AG04450 (cell line): Measurements from ENCODE around the gene KCNIP4. TPM values are rescaled to one million over a fixed set of nuclear protein-coding genes. Genes with fewer than 3 reads are reported as not detected.

Source experiments
- CTCF ChIA-PET: fragments of 300-600, 350-600 bp; formaldehyde crosslinking; extraction: SDS; loops from one replicate; lab custom pipeline; 2022; ENCODE audit warnings: antibody characterized with exemption, inconsistent platforms; lab: Charles Lee
- POLR2A ChIA-PET: fragments of 350-600 bp; formaldehyde crosslinking; extraction: SDS; loops from one replicate; lab custom pipeline; 2021; ENCODE audit warnings: antibody characterized with exemption, inconsistent platforms; lab: Yijun Ruan, JAX
- DNase-seq: peaks from one replicate; pipeline ENCODE4 v3.0.0-alpha.2; 2011; ENCODE audit warnings: low read depth, low spot score
- H3K27ac ChIP-seq: one replicate; pipeline ENCODE4 v1.5.1; 2012; ENCODE audit warnings: low read depth, low read length, control low read depth
- H3K27me3 ChIP-seq: one replicate; pipeline ENCODE4 v1.6.0; 2012; ENCODE audit warnings: low read length; ENCODE audit not compliant: control insufficient read depth, insufficient read depth
- H3K4me3 ChIP-seq: 2 replicates; pipeline ENCODE4 v1.5.1; 2011; ENCODE audit warnings: mild to moderate bottlenecking, low read depth, low read length, control low read depth
- H3K9me3 ChIP-seq: 2 replicates; pipeline ENCODE4 v1.5.1; 2012; ENCODE audit warnings: low read length; ENCODE audit not compliant: control insufficient read depth, insufficient read depth
- CTCF ChIP-seq: IDR thresholded peaks from 2 replicates; pipeline ENCODE4 v1.5.1; 2011; ENCODE audit warnings: low read depth, low read length, control low read depth, inconsistent platforms
- polyA plus RNA-seq: library from polyadenylated mRNA; depleted of rRNA; stranded (reverse); fragments of >200 nt; gene quantifications from 2 replicates; pipeline ENCODE4 v1.2.3, GENCODE V29; 2011

The KCNIP4 gene
- polyA plus RNA-seq, 1 experiment = not detected

GRCh38 chr4:21490682-21491081 is 457.9 kb downstream of the KCNIP4 start:
- no peak for DNase-seq
- 0 out of 2 replicates have a peak, but pooled peaks cover 3% of the 10 kb centered on the region for H3K9me3 ChIP-seq
- no peak overlapping the region for H3K4me3 ChIP-seq
- ChIA-PET CTCF (no interaction called here), POLR2A (no interaction called here)
- H3K27me3 ChIP-seq = no peaks in the 10 kb centered on the region
- H3K27ac ChIP-seq = no peak overlapping the region
- TF ChIP-seq CTCF = no peak

GRCh38 chr4:21476757-21477156 is 471.8 kb downstream of the KCNIP4 start:
- CTCF ChIA-PET = no interaction called here
- DNase-seq = no peak
- no peak for TF ChIP-seq CTCF
- no peak overlapping the region for H3K4me3 ChIP-seq
- H3K9me3 ChIP-seq = peaks cover 3% of the 10 kb centered on the region
- POLR2A ChIA-PET = no interaction called here
- H3K27me3 ChIP-seq = no peaks in the 10 kb centered on the region
- H3K27ac ChIP-seq = no peak overlapping the region

- H3K27me3 ChIP-seq = no peaks in the 10 kb centered on the region
- ChIA-PET POLR2A (no interaction called here), CTCF (interaction anchor here (0.7 kb wide), 1 partner anchor 17 kb away, joined by 4 read pairs; no protein-coding TSS in a partner anchor)
- no peak for DNase-seq
- H3K27ac ChIP-seq = no peak overlapping the region
- peaks cover 3% of the 10 kb centered on the region for H3K9me3 ChIP-seq
- TF ChIP-seq CTCF = no peak
- H3K4me3 ChIP-seq = no peak overlapping the region
Measured at GRCh38 chr4:21474195-21474594, 474.4 kb downstream of the KCNIP4 start.

- peaks cover 5% of the 10 kb centered on the region for H3K9me3 ChIP-seq
- no peak for DNase-seq
- CTCF ChIA-PET = interaction anchor here (2.4 kb wide), 1 partner anchor 697 kb away, joined by 8 read pairs; no protein-coding TSS in a partner anchor
- POLR2A ChIA-PET = no interaction called here
- no peak for TF ChIP-seq CTCF
- H3K27ac ChIP-seq = no peak overlapping the region
- H3K27me3 ChIP-seq = no peaks in the 10 kb centered on the region
- no peak overlapping the region for H3K4me3 ChIP-seq
Measured at GRCh38 chr4:21470535-21470934, 478.0 kb downstream of the KCNIP4 start.

GRCh38 chr4:21469438-21470300 is 478.9 kb downstream of the KCNIP4 start:
- CTCF ChIA-PET = interaction anchor here (0.6 to 2.4 kb wide), 2 partner anchors 118 to 696 kb away, joined by 3 to 8 read pairs; no protein-coding TSS in a partner anchor
- POLR2A ChIA-PET = no interaction called here
- peak; percentile 23; the same call in 1 of the 2 replicates for TF ChIP-seq CTCF
- no peak for DNase-seq
- Histone ChIP-seq H3K27ac (no peak overlapping the region), H3K9me3 (peaks cover 5% of the 10 kb centered on the region), H3K27me3 (no peaks in the 10 kb centered on the region), H3K4me3 (no peak overlapping the region)
